CD4-positive, alpha-beta memory T cell (primary cell): Measurements from ENCODE around the gene NKAIN2. TPM values are rescaled to one million over a fixed set of nuclear protein-coding genes. Genes with fewer than 3 reads are reported as not detected.

ENCODE experiments used
- CTCF ChIA-PET: fragments of 350-600 bp; sonication (Branson Sonifier 250); formaldehyde crosslinking; loops from one replicate; lab custom pipeline; 2021; ENCODE audit warnings: inconsistent platforms; ENCODE audit not compliant: partially characterized antibody; lab: Charles Lee
- POLR2A ChIA-PET: fragments of 350-600 bp; sonication (Branson Sonifier 250); formaldehyde crosslinking; loops from one replicate; lab custom pipeline; 2021; ENCODE audit not compliant: partially characterized antibody; lab: Charles Lee
- DNase-seq, 5 donors: peaks; one replicate each; pipeline versions ENCODE4 v3.0.0 to v3.0.0-alpha.2; 2020 to 2022; ENCODE audit warnings: mixed read lengths in 1 of 5
- H3K27ac ChIP-seq: one replicate; pipeline ENCODE4 v1.7.0; 2013; ENCODE audit warnings: low read depth, low read length
- H3K27me3 ChIP-seq: 2 replicates; pipeline ENCODE4 v1.7.0; 2013; ENCODE audit warnings: mild to moderate bottlenecking, low read length, moderate library complexity; ENCODE audit not compliant: insufficient read depth
- H3K36me3 ChIP-seq: 2 replicates; pipeline ENCODE4 v1.7.0; 2013; ENCODE audit warnings: mild to moderate bottlenecking, low read length, moderate library complexity; ENCODE audit not compliant: insufficient read depth
- H3K4me1 ChIP-seq: 2 replicates; pipeline ENCODE4 v1.7.0; 2013; ENCODE audit warnings: mild to moderate bottlenecking, low read length, moderate library complexity; ENCODE audit not compliant: insufficient read depth
- H3K4me3 ChIP-seq, 2 donors: one replicate each; pipeline ENCODE4 v1.7.0; 2013; ENCODE audit warnings: low read length in 2 of 2, mild to moderate bottlenecking in 1 of 2
- H3K9me3 ChIP-seq, 2 donors: one replicate each; pipeline ENCODE4 v1.7.0; 2013; ENCODE audit warnings: low read length in 2 of 2, control low read depth in 1 of 2; ENCODE audit not compliant: control insufficient read depth in 1 of 2
- H3K27ac Mint-ChIP-seq, 7 donors: one replicate each; pipeline ENCODE4 v1.8.0; 2020 to 2021; ENCODE audit warnings: mixed read lengths in 7 of 7, mild to moderate bottlenecking in 6 of 7, inconsistent platforms in 3 of 7, moderate library complexity in 3 of 7
- H3K27me3 Mint-ChIP-seq, 2 donors: one replicate each; pipeline ENCODE4 v1.8.0; 2020 to 2021; ENCODE audit warnings: mixed read lengths in 2 of 2
- H3K36me3 Mint-ChIP-seq, 2 donors: one replicate each; pipeline ENCODE4 v1.8.0; 2020 to 2021; ENCODE audit warnings: mixed read lengths in 2 of 2, inconsistent platforms in 1 of 2, mild to moderate bottlenecking in 1 of 2
- H3K4me1 Mint-ChIP-seq, 4 donors: one replicate each; pipeline ENCODE4 v1.8.0; 2020 to 2021; ENCODE audit warnings: mixed read lengths in 4 of 4, mild to moderate bottlenecking in 1 of 4
- H3K4me3 Mint-ChIP-seq, 8 donors: one replicate each; pipeline ENCODE4 v1.8.0; 2020 to 2021; ENCODE audit warnings: mixed read lengths in 8 of 8, mild to moderate bottlenecking in 7 of 8, moderate library complexity in 6 of 8, inconsistent platforms in 3 of 8
- H3K9me3 Mint-ChIP-seq, 8 donors: one replicate each; pipeline ENCODE4 v1.8.0; 2020 to 2021; ENCODE audit warnings: mixed read lengths in 8 of 8, mild to moderate bottlenecking in 5 of 8, inconsistent platforms in 3 of 8, moderate library complexity in 1 of 8
- intact Hi-C: fragments of 100-400 bp; cut with micrococcal nuclease; formaldehyde crosslinking; loops from one replicate; pipeline ENCODE4 v1.15.1; 2023
- polyA plus RNA-seq, 2 donors: library from polyadenylated mRNA; unstranded; fragments of 300-500 nt; fragmentation: Illumina TruSeq; gene quantifications; one replicate each; pipeline ENCODE4 v1.2.3, GENCODE V29; 2021
- total RNA-seq, 2 experiments: library from RNA; stranded (reverse); gene quantifications; one replicate each; pipeline ENCODE4 v1.2.3, GENCODE V29; 2021

NKAIN2 gene
- total and polyA plus RNA-seq, 4 experiments from 2014 or later: not detected

DNA sequence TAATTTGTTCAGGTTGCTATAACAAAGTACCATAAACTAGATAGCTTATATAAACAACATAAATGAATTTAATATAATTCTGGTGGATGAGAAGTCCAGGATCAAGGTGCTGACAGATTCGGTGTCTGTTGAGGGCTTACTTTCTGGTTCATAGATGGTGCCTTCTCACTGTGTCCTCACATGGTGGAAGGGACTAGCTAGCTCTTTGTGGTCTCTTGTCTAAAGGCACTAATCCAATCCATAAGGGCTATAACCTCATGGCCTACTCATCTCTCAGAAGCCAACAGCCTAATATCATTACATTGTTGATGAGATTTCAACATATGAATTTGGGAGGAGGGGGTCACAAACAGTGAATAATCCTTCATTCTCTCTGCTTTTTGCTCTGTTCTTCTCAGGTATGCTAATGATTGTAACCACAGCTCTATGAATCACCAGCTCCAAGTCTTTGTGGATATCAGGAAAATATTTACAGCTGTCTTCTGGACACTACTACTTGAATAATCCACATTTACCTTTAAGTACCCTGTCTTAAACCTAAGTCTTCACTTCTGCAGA, 122.3 kb downstream of the NKAIN2 start:
- H3K4me1 Mint-ChIP-seq: no peaks in the 10 kb centered on the region
- Histone ChIP-seq H3K4me1 (no peaks in the 10 kb centered on the region), H3K9me3 (no peaks in the 10 kb centered on the region), H3K27me3 (no peaks in the 10 kb centered on the region), H3K4me3 (no peak overlapping the region), H3K27ac (no peak overlapping the region), H3K36me3 (no peaks in the 10 kb centered on the region)
- H3K27me3 Mint-ChIP-seq: no peaks in the 10 kb centered on the region
- POLR2A ChIA-PET: no interaction called here
- no peak overlapping the region for H3K27ac Mint-ChIP-seq
- no peak for DNase-seq
- intact Hi-C loops: no loop called here
- peaks cover 0 to 4% (median 0%) of the 10 kb centered on the region in 8 donors for H3K9me3 Mint-ChIP-seq
- no peak overlapping the region for H3K4me3 Mint-ChIP-seq
- CTCF ChIA-PET: no interaction called here
- no peaks in the 10 kb centered on the region for H3K36me3 Mint-ChIP-seq

DNA sequence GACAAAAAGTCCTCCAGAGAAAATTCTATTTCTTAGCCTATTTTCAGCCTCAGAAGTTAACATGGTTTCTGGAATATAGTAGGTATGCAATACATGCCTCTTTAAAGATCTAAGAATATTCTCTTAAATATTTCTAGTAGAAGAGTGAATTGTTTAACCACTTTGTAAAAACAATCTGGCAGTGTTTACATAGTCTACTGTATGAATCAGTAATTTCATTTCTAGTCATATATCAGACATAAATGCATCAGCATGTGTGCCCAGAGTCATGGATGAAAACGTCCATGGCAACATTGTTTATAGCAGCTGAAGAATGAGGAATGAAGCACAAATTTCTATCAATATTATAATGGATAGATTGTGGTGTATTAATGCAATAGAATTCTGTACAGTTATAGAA, 124.9 kb downstream of the NKAIN2 start:
- intact Hi-C loops: no loop called here
- no peaks in the 10 kb centered on the region for H3K4me1 ChIP-seq
- Mint-ChIP-seq H3K36me3 (no peaks in the 10 kb centered on the region), H3K4me3 (no peak overlapping the region), H3K9me3 (peaks cover 0 to 4% (median 0%) of the 10 kb centered on the region in 8 donors), H3K27me3 (no peaks in the 10 kb centered on the region), H3K27ac (no peak overlapping the region), H3K4me1 (no peaks in the 10 kb centered on the region)
- H3K36me3 ChIP-seq: no peaks in the 10 kb centered on the region
- ChIA-PET CTCF (no interaction called here), POLR2A (no interaction called here)
- H3K4me3 ChIP-seq: no peak overlapping the region
- no peak for DNase-seq
- H3K27ac ChIP-seq: no peak overlapping the region
- H3K27me3 ChIP-seq: no peaks in the 10 kb centered on the region
- no peaks in the 10 kb centered on the region for H3K9me3 ChIP-seq

DNA sequence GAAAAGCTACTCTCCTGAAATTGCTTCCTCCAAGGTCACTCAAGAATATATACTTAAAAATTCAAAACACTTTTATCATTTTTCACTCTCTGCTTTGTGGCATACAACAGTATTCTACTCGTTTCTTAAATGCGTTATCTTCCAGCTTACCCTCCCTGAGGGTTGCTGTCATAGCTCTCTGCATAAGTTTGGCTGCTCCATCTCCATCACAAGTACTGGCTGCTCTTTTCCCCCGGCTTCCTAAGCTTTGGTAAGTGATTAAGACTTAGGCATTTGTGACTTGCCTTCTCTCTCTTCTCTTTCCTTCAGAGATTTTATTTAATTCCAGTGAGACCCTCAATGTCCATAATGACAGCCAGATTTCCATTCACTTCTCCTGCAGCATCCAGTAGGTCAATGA, 128.3 kb downstream of the NKAIN2 start:
- H3K27me3 Mint-ChIP-seq: no peaks in the 10 kb centered on the region
- no peaks in the 10 kb centered on the region for H3K27me3 ChIP-seq
- H3K36me3 ChIP-seq: no peaks in the 10 kb centered on the region
- ChIA-PET POLR2A (no interaction called here), CTCF (no interaction called here)
- intact Hi-C loops: no loop called here
- DNase-seq: no peak
- no peaks in the 10 kb centered on the region for H3K4me1 ChIP-seq
- H3K4me1 Mint-ChIP-seq: no peaks in the 10 kb centered on the region
- no peaks in the 10 kb centered on the region for H3K9me3 ChIP-seq
- no peak overlapping the region for H3K27ac ChIP-seq
- H3K4me3 ChIP-seq: no peak overlapping the region
- H3K4me3 Mint-ChIP-seq: no peak overlapping the region
- no peaks in the 10 kb centered on the region for H3K36me3 Mint-ChIP-seq
- no peak overlapping the region for H3K27ac Mint-ChIP-seq
- H3K9me3 Mint-ChIP-seq: peaks cover 0 to 4% (median 0%) of the 10 kb centered on the region in 8 donors

DNA sequence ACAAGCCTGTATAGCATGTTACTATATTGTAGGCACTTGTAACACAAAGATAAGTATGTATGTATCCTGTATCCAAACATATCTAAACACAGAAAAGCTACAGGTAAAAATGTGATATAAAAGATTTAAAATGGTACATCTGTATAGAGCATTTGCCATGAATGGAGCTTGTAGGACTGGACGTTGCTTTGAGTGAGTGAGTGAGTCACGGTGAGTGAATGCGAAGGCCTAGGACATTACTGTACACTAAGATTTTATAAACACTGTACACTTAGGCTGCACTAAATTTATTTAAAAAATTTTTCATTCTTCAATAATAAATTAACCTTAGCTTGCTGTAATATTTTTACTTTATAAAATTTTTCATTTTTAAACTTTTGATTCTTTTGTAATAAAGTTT, 136.9 kb downstream of the NKAIN2 start:
- H3K9me3 ChIP-seq: no peaks in the 10 kb centered on the region
- no peak for DNase-seq
- H3K27ac ChIP-seq: no peak overlapping the region
- no peak overlapping the region for H3K4me3 ChIP-seq
- H3K4me1 ChIP-seq: no peaks in the 10 kb centered on the region
- no peaks in the 10 kb centered on the region for H3K4me1 Mint-ChIP-seq
- H3K9me3 Mint-ChIP-seq: peaks cover 0 to 3% (median 0%) of the 10 kb centered on the region in 8 donors
- intact Hi-C loops: no loop called here
- ChIA-PET CTCF (interaction anchor here (0.8 kb wide), 1 partner anchor 18 kb away, joined by 3 read pairs; no protein-coding TSS in a partner anchor), POLR2A (no interaction called here)
- no peak overlapping the region for H3K27ac Mint-ChIP-seq
- H3K36me3 ChIP-seq: no peaks in the 10 kb centered on the region
- no peaks in the 10 kb centered on the region for H3K36me3 Mint-ChIP-seq
- H3K27me3 Mint-ChIP-seq: no peaks in the 10 kb centered on the region
- H3K4me3 Mint-ChIP-seq: no peak overlapping the region
- H3K27me3 ChIP-seq: no peaks in the 10 kb centered on the region

DNA sequence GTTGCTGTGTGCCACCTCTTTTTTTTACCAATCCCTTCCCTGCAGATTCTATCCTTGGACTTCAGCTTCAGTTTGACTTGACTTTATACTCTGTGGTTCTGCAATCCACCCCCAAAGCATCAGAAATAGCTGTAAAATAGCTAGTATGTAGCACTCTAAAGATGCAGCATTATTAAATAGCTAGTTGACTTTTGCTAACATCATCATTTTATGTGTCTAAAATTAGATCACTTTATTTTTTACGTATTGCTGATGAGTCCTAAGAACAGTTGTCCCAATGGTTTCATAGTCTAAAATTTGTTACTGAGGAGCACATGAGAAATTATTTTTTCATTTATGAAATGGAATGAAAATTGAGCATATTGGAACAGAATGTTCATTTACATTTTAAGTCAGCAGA, 138.2 kb downstream of the NKAIN2 start:
- no peaks in the 10 kb centered on the region for H3K4me1 Mint-ChIP-seq
- no peaks in the 10 kb centered on the region for H3K9me3 Mint-ChIP-seq
- no peak for DNase-seq
- H3K27ac Mint-ChIP-seq: no peak overlapping the region
- Histone ChIP-seq H3K27ac (no peak overlapping the region), H3K4me1 (no peaks in the 10 kb centered on the region), H3K4me3 (no peak overlapping the region), H3K27me3 (no peaks in the 10 kb centered on the region), H3K9me3 (no peaks in the 10 kb centered on the region), H3K36me3 (no peaks in the 10 kb centered on the region)
- no peaks in the 10 kb centered on the region for H3K36me3 Mint-ChIP-seq
- intact Hi-C loops: no loop called here
- ChIA-PET POLR2A (no interaction called here), CTCF (no interaction called here)
- H3K27me3 Mint-ChIP-seq: no peaks in the 10 kb centered on the region
- H3K4me3 Mint-ChIP-seq: no peak overlapping the region

DNA sequence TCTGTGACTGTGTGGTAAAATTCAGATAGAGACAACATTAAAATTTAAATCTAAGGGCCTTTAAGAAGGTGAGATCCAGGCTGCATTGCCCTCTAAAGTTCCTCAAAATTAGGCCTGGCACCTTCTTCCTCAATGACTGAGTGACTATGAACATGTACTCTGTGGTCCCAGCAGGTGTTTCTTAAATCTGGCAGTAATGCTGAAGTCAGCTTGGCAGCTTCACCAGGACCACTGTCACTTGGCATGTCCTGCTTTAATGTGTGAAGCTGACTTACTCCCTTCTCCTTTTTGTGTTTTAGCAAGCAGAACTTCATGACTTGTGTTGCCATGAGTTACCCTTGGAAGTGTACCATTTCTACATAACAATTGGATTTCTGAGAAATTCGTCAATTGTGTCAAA, 141.7 kb downstream of the NKAIN2 start:
- DNase-seq: no peak
- no peaks in the 10 kb centered on the region for H3K36me3 ChIP-seq
- CTCF ChIA-PET: no interaction called here
- no peaks in the 10 kb centered on the region for H3K27me3 ChIP-seq
- peaks cover 0 to 7% (median 2%) of the 10 kb centered on the region in 8 donors for H3K9me3 Mint-ChIP-seq
- no peak overlapping the region for H3K4me3 ChIP-seq
- intact Hi-C loops: no loop called here
- H3K4me1 Mint-ChIP-seq: no peaks in the 10 kb centered on the region
- no peaks in the 10 kb centered on the region for H3K4me1 ChIP-seq
- H3K4me3 Mint-ChIP-seq: no peak overlapping the region
- no peak overlapping the region for H3K27ac Mint-ChIP-seq
- no peaks in the 10 kb centered on the region for H3K36me3 Mint-ChIP-seq
- no peaks in the 10 kb centered on the region for H3K27me3 Mint-ChIP-seq
- no peak overlapping the region for H3K27ac ChIP-seq
- POLR2A ChIA-PET: no interaction called here
- no peaks in the 10 kb centered on the region for H3K9me3 ChIP-seq

DNA sequence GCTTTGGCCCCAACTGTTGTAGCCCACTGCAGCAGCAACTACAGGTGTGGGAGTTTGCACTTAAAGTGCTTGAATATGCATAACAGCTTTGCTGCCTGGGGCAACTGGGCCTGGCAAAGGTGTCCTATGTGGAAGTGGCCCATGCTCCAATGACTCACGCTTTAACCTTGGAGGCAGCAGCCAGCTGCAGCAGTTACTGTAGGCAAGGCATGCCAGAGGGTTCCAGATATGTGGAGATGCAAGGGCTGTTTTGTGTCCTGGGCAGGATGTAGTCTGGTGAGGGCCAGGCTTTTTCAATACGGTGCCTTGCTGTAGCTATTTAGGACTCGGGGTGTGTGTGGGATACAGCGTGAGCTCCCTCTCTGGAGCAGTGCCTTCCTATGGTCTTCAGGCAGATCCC, 150.3 kb downstream of the NKAIN2 start:
- Mint-ChIP-seq H3K27ac (no peak overlapping the region), H3K9me3 (peaks cover 0 to 22% (median 10%) of the 10 kb centered on the region in 8 donors), H3K4me1 (no peaks in the 10 kb centered on the region), H3K4me3 (no peak overlapping the region), H3K36me3 (no peaks in the 10 kb centered on the region), H3K27me3 (no peaks in the 10 kb centered on the region)
- CTCF ChIA-PET: no interaction called here
- no peak overlapping the region for H3K4me3 ChIP-seq
- no peaks in the 10 kb centered on the region for H3K27me3 ChIP-seq
- intact Hi-C loops: no loop called here
- no peak for DNase-seq
- POLR2A ChIA-PET: no interaction called here
- H3K36me3 ChIP-seq: no peaks in the 10 kb centered on the region
- no peaks in the 10 kb centered on the region for H3K9me3 ChIP-seq
- H3K27ac ChIP-seq: no peak overlapping the region
- H3K4me1 ChIP-seq: no peaks in the 10 kb centered on the region
